H1 (cell line): ENCODE measurements around the gene TANC1. TPM values are rescaled to one million over a fixed set of nuclear protein-coding genes. Genes with fewer than 3 reads are reported as not detected.

Experiments
- CTCF ChIA-PET: fragments of 300-600 bp; sonication (Branson Sonifier 250); formaldehyde crosslinking; loops from one replicate; lab custom pipeline; 2021; ENCODE audit not compliant: partially characterized antibody; lab: Charles Lee
- POLR2A ChIA-PET: fragments of 300-600 bp; sonication (Branson Sonifier 250); formaldehyde crosslinking; loops from one replicate; lab custom pipeline; 2021; ENCODE audit warnings: inconsistent platforms; ENCODE audit not compliant: partially characterized antibody; lab: Charles Lee
- DNase-seq, 2 experiments: peaks; one replicate each; pipeline versions ENCODE4 v3.0.0 to v3.0.0-alpha.2; 2010 to 2022; ENCODE audit warnings: low spot score in 2 of 2, low read depth in 1 of 2, mixed read lengths in 1 of 2
- FAIRE-seq: peaks from 2 replicates; lab custom pipeline; 2011; peaks lifted over from hg19 to GRCh38; lab: Jason Lieb, UNC
- H2AFZ ChIP-seq: 2 replicates; pipeline ENCODE4 v1.8.1; 2012; ENCODE audit warnings: low read length, inconsistent platforms
- H2AK5ac ChIP-seq: 2 replicates; pipeline ENCODE4 v1.6.1; 2013; ENCODE audit warnings: low read depth, low read length
- H2BK120ac ChIP-seq: replicated peaks from 2 replicates; pipeline ENCODE3; 2013; ENCODE audit warnings: low read depth, low read length, inconsistent platforms
- H2BK12ac ChIP-seq: 2 replicates; pipeline ENCODE4 v1.6.1; 2013; ENCODE audit warnings: low read depth, low read length
- H2BK15ac ChIP-seq: 2 replicates; pipeline ENCODE4 v1.6.1; 2013; ENCODE audit warnings: low read length
- H2BK20ac ChIP-seq: 2 replicates; pipeline ENCODE4 v1.6.1; 2013; ENCODE audit warnings: low read length
- H2BK5ac ChIP-seq: 2 replicates; pipeline ENCODE4 v1.6.1; 2013; ENCODE audit warnings: low read depth, low read length
- H3K14ac ChIP-seq: 2 replicates; pipeline ENCODE4 v1.6.1; 2013; ENCODE audit warnings: inconsistent platforms; ENCODE audit not compliant: insufficient read length
- H3K18ac ChIP-seq: 2 replicates; pipeline ENCODE4 v1.6.1; 2013; ENCODE audit warnings: low read length; ENCODE audit errors: extremely low read depth
- H3K23ac ChIP-seq: 2 replicates; pipeline ENCODE4 v1.6.1; 2013; ENCODE audit warnings: inconsistent platforms; ENCODE audit not compliant: insufficient read length
- H3K23me2 ChIP-seq: 2 replicates; pipeline ENCODE4 v1.6.1; 2013; ENCODE audit warnings: low read depth, low read length
- H3K27ac ChIP-seq: 2 replicates; pipeline ENCODE4 v1.6.1; 2011; ENCODE audit warnings: low read depth, low read length, inconsistent platforms
- H3K27me3 ChIP-seq, 4 experiments: replicated peaks in 1 of 4; 1 replicate in 1 of 4; 2 replicates in 3 of 4; pipeline versions ENCODE4 v1.6.1 to v1.8.1; 2011 to 2013; ENCODE audit warnings: low read length in 3 of 4, mild to moderate bottlenecking in 3 of 4, inconsistent platforms in 2 of 4, mixed read lengths in 2 of 4, moderate library complexity in 1 of 4; ENCODE audit not compliant: control insufficient read depth in 3 of 4, insufficient read depth in 3 of 4; ENCODE audit errors: extremely low read depth in 1 of 4
- H3K36me3 ChIP-seq, 4 experiments: 2 replicates each; pipeline versions ENCODE4 v1.6.1 to v1.8.1; 2011 to 2013; ENCODE audit warnings: mild to moderate bottlenecking in 4 of 4, low read length in 3 of 4, moderate library complexity in 2 of 4, control low read depth in 1 of 4, inconsistent platforms in 1 of 4; ENCODE audit not compliant: insufficient read depth in 4 of 4, control insufficient read depth in 2 of 4
- H3K4ac ChIP-seq: replicated peaks from 2 replicates; pipeline ENCODE3; 2013; ENCODE audit warnings: low read length, low read depth, mixed read lengths, inconsistent platforms; ENCODE audit not compliant: insufficient read length
- H3K4me1 ChIP-seq, 4 experiments: replicated peaks in 1 of 4; 1 replicate in 1 of 4; 2 replicates in 3 of 4; pipeline versions ENCODE4 v1.6.1 to v1.8.1; 2011 to 2013; ENCODE audit warnings: low read length in 3 of 4, inconsistent platforms in 2 of 4, mixed read lengths in 1 of 4; ENCODE audit not compliant: insufficient read depth in 4 of 4, control insufficient read depth in 3 of 4
- H3K4me2 ChIP-seq, 2 experiments: 2 replicates each; pipeline versions ENCODE4 v1.6.1 to v1.8.1; 2011 to 2013; ENCODE audit warnings: low read depth in 2 of 2, low read length in 2 of 2, control low read depth in 1 of 2, inconsistent platforms in 1 of 2, mild to moderate bottlenecking in 1 of 2; ENCODE audit not compliant: insufficient read depth in 1 of 2
- H3K4me3 ChIP-seq, 4 experiments: fragments of 200-600, 300-600 bp in 1 of 4; sonication (generic), shearing (Covaris generic), sonication (Bioruptor Twin) in 1 of 4; 2 replicates each; pipeline versions ENCODE4 v1.5.1 to v1.8.1; 2011 to 2016; ENCODE audit warnings: low read length in 4 of 4, low read depth in 3 of 4, control low read depth in 2 of 4, inconsistent platforms in 2 of 4, mild to moderate bottlenecking in 2 of 4, mixed read lengths in 1 of 4, moderate library complexity in 1 of 4; ENCODE audit not compliant: insufficient read depth in 2 of 4; ENCODE audit errors: extremely low read depth in 1 of 4
- H3K56ac ChIP-seq: replicated peaks from 2 replicates; pipeline ENCODE3; 2013; ENCODE audit warnings: low read depth, mild to moderate bottlenecking, mixed read lengths, low read length, inconsistent platforms; ENCODE audit not compliant: insufficient read length
- H3K79me1 ChIP-seq: 2 replicates; pipeline ENCODE4 v1.6.1; 2013; ENCODE audit warnings: low read depth, low read length, control low read depth
- H3K79me2 ChIP-seq, 2 experiments: 2 replicates each; pipeline versions ENCODE4 v1.6.1 to v1.8.1; 2012 to 2013; ENCODE audit warnings: low read length in 2 of 2, mild to moderate bottlenecking in 2 of 2, inconsistent platforms in 1 of 2; ENCODE audit not compliant: insufficient read depth in 2 of 2, control insufficient read depth in 1 of 2
- H3K9ac ChIP-seq, 4 experiments: replicated peaks in 1 of 4; 1 replicate in 1 of 4; 2 replicates in 3 of 4; pipeline versions ENCODE4 v1.6.1 to v1.8.1; 2011 to 2013; ENCODE audit warnings: low read depth in 3 of 4, low read length in 3 of 4, control low read depth in 2 of 4, mild to moderate bottlenecking in 2 of 4, moderate library complexity in 2 of 4, inconsistent platforms in 1 of 4; ENCODE audit errors: extremely low read depth in 1 of 4
- H3K9me3 ChIP-seq, 2 experiments: 2 replicates each; pipeline versions ENCODE4 v1.6.1 to v1.8.1; 2012 to 2013; ENCODE audit warnings: mild to moderate bottlenecking in 2 of 2, moderate library complexity in 2 of 2, control low read depth in 1 of 2, inconsistent platforms in 1 of 2, low read depth in 1 of 2, low read length in 1 of 2, mixed read lengths in 1 of 2; ENCODE audit not compliant: insufficient read depth in 2 of 2
- H4K20me1 ChIP-seq, 2 experiments: replicated peaks in 1 of 2; 2 replicates each; pipeline versions ENCODE3 to v1.8.1; 2011 to 2013; ENCODE audit warnings: inconsistent platforms in 2 of 2, low read length in 2 of 2, mild to moderate bottlenecking in 1 of 2; ENCODE audit not compliant: insufficient read depth in 2 of 2, control insufficient read depth in 1 of 2
- H4K5ac ChIP-seq: 2 replicates; pipeline ENCODE4 v1.6.1; 2013; ENCODE audit warnings: low read length, low read depth, mixed read lengths, inconsistent platforms; ENCODE audit not compliant: insufficient read length
- H4K8ac ChIP-seq: 2 replicates; pipeline ENCODE4 v1.8.0; 2013; ENCODE audit warnings: mild to moderate bottlenecking, moderate library complexity, low read length, inconsistent platforms; ENCODE audit not compliant: insufficient read depth; ENCODE audit errors: extremely low read depth
- H4K91ac ChIP-seq: replicated peaks from 2 replicates; pipeline ENCODE3; 2013; ENCODE audit warnings: low read length, mixed read lengths, inconsistent platforms; ENCODE audit not compliant: insufficient read length
- SP1 ChIP-seq: IDR thresholded peaks from 2 replicates; pipeline ENCODE4 v1.6.1; 2011; ENCODE audit warnings: low read depth, low read length
- WGBS, 2 experiments: shearing (Covaris generic) in 1 of 2; methylation state at CpG; one replicate each; pipeline versions ENCODE4 v1.1.6 to v1.1.7; 2013 to 2015; ENCODE audit warnings: low lambda C conversion rate in 2 of 2, mixed read lengths in 2 of 2, inconsistent platforms in 1 of 2, low coverage in 1 of 2, missing lambda C conversion rate in 1 of 2; ENCODE audit not compliant: insufficient replicate concordance in 2 of 2, insufficient coverage in 1 of 2, insufficient read length in 1 of 2; ENCODE audit errors: extremely low coverage in 1 of 2, missing lambda C conversion rate in 1 of 2; 5-methylcytosine and 5-hydroxymethylcytosine counted together
- polyA plus RNA-seq, 7 experiments: library from polyadenylated mRNA; depleted of rRNA in 3 of 7; stranded (reverse) in 5 of 7; unstranded in 2 of 7; fragments of >200 nt in 5 of 7; fragments of 200-250 nt in 2 of 7; gene quantifications; 1 replicate in 5 of 7; 2 replicates in 1 of 7; 4 replicates in 1 of 7; pipeline versions ENCODE4 v1.2.1 to v1.2.3, GENCODE V29; 2011 to 2013; ENCODE audit warnings: missing spikeins in 2 of 7, mixed read lengths in 2 of 7
- total RNA-seq: library from RNA; stranded (reverse); fragmentation: NEBNext Ultra II Directional; extraction: Animal tissue kit (Norgen Biotek cat#: 25700); gene quantifications from 2 replicates; pipeline ENCODE4 v1.2.1, GENCODE V29; 2021
- TF ChIP-seq, protein P1 (sequence below): IDR thresholded peaks from 2 replicates; pipeline ENCODE4 v1.6.1; 2011; ENCODE audit warnings: low read length, improper control_type of control experiment

Gene TANC1
- total and polyA plus RNA-seq, 2 of the 8 experiments (the other 6 are each of a cell fraction or from before 2014, with no cell fraction given): 4.1 to 7.6 TPM

DNA sequence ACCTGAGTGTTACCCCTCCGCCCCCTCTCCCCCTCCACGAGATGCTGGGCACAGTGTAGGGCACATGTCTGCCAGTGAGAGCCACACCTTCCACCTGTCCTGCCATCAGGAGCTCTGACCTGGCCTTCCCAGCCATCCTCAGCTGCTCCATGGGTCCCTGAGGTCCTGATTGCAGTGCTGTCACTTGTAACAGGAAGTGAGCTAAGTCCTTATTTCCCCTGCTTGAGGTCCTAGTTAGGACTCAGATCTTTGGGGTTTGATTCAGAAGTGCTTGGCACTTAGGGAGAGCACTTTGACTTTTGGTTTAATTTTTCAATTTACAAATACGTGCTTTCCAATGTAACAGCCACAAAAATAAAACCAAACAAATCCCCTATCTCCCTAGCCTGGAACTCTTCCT lies 192.5 kb downstream of the TANC1 start:
- H4K5ac ChIP-seq: no peak overlapping the region
- no peaks in the 10 kb centered on the region for H3K9me3 ChIP-seq
- WGBS, 2 experiments: 96% methylated on average over 3 of the region's 3 CpGs; no CpG with 5 or more reads in 1 of the 2 experiments
- peaks cover 0 to 2% (median 0%) of the 10 kb centered on the region in 4 experiments; a peak in 1 of 7 replicates for H3K4me1 ChIP-seq
- H3K4me3 ChIP-seq: no peak overlapping the region
- no peak overlapping the region for H2BK120ac ChIP-seq
- POLR2A ChIA-PET: no interaction called here
- no peaks in the 10 kb centered on the region for H3K79me1 ChIP-seq
- no peak overlapping the region for H4K91ac ChIP-seq
- no peak overlapping the region for H3K23ac ChIP-seq
- no peak overlapping the region for H3K56ac ChIP-seq
- no peak overlapping the region for H3K18ac ChIP-seq
- H2BK12ac ChIP-seq: no peak overlapping the region
- no peak overlapping the region for H2BK5ac ChIP-seq
- H2BK15ac ChIP-seq: no peak overlapping the region
- H4K20me1 ChIP-seq: no peaks in the 10 kb centered on the region
- TF ChIP-seq, protein P1, sequence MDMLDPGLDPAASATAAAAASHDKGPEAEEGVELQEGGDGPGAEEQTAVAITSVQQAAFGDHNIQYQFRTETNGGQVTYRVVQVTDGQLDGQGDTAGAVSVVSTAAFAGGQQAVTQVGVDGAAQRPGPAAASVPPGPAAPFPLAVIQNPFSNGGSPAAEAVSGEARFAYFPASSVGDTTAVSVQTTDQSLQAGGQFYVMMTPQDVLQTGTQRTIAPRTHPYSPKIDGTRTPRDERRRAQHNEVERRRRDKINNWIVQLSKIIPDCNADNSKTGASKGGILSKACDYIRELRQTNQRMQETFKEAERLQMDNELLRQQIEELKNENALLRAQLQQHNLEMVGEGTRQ: no peak
- TF ChIP-seq SP1: no peak
- no peak overlapping the region for H3K9ac ChIP-seq
- H3K4ac ChIP-seq: no peak overlapping the region
- DNase-seq (no peak), FAIRE-seq (no peak)
- H3K79me2 ChIP-seq: no peaks in the 10 kb centered on the region
- no peak overlapping the region for H3K4me2 ChIP-seq
- H2AK5ac ChIP-seq: no peak overlapping the region
- no peak overlapping the region for H3K14ac ChIP-seq
- no peak overlapping the region; the same call in 1 of the 2 replicates for H4K8ac ChIP-seq
- H3K36me3 ChIP-seq: no peaks in the 10 kb centered on the region
- H3K27ac ChIP-seq: no peak overlapping the region
- no peak overlapping the region for H2BK20ac ChIP-seq
- no peaks in the 10 kb centered on the region for H3K23me2 ChIP-seq
- H3K27me3 ChIP-seq: no peaks in the 10 kb centered on the region
- CTCF ChIA-PET: interaction anchor here (0.7 to 3.7 kb wide), 6 partner anchors 8 to 63 kb away, joined by 3 to 19 read pairs (median 3); no protein-coding TSS in a partner anchor
- no peak overlapping the region for H2AFZ ChIP-seq
